ENCODE results near the gene AUTS2. TPM values are rescaled to one million over a fixed set of nuclear protein-coding genes. Genes with fewer than 3 reads are reported as not detected.

The AUTS2 gene
- total RNA-seq, result 0.65 and 1.6 TPM in 2 replicates

DNA sequence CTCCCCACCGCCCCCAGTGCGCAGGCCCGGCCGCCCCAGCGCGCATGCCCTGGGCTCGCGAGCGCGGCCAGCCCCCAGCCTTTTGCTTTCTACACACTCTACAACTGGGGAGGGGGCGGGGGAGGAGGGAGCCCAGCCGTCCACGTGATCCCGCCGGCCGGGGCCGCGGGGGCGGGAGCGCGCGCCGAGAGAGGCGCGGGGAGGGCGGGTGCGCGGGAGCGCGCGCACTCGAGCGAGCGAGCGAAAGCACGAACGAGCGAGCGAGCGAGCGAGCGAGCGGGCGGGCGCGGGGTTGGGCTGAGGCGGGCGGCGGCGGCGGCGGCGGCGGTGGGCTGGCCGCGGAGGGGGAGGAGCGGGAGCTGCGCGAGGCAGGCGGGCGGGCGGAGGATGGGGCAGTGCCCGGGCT, at the start of gene AUTS2:
Gene AUTS2, plus strand, starts transcription at position 395 of the 406 bp plus-strand sequence. CDS start 1,179 bp downstream, outside the sequence.

